GF-D8 (cell line): ENCODE data around the gene NEK11.
"Not testable (repeated sequence)": the region's sequence is repeated elsewhere in the genome, so short reads cannot be mapped to it uniquely, and the experiment has no call there.

Experiments
- DNase-seq: peaks from one replicate; lab custom pipeline; 2025; lab: John Stamatoyannopoulos, UW

The NEK11 gene

GRCh38 chr3:131042271-131042985, 15.8 kb downstream of the NEK11 start:
- DNase-seq: not testable (repeated sequence)

GRCh38 chr3:131047582-131047981, 20.9 kb downstream of the NEK11 start:
- no peak for DNase-seq

GRCh38 chr3:131048030-131048429, 21.4 kb downstream of the NEK11 start:
- no peak for DNase-seq

GRCh38 chr3:131050001-131050400, 23.3 kb downstream of the NEK11 start:
- no peak for DNase-seq

GRCh38 chr3:131053043-131053859, 26.6 kb downstream of the NEK11 start:
- no peak for DNase-seq

GRCh38 chr3:131067983-131068382, 41.3 kb downstream of the NEK11 start:
- no peak for DNase-seq

- DNase-seq: peak; percentile 53
Measured at GRCh38 chr3:131072099-131072559, 45.5 kb downstream of the NEK11 start.

- no peak for DNase-seq
Measured at GRCh38 chr3:131072845-131073244, 46.2 kb downstream of the NEK11 start.

GRCh38 chr3:131075632-131076328, 49.1 kb downstream of the NEK11 start:
- DNase-seq: no peak

- DNase-seq: no peak
Measured at GRCh38 chr3:131077904-131078303, 51.2 kb downstream of the NEK11 start.

- no peak for DNase-seq
Measured at GRCh38 chr3:131079086-131079485, 52.4 kb downstream of the NEK11 start.

GRCh38 chr3:131081224-131081623, 54.5 kb downstream of the NEK11 start:
- DNase-seq: no peak

- no peak for DNase-seq
Measured at GRCh38 chr3:131082246-131082645, 55.6 kb downstream of the NEK11 start.

GRCh38 chr3:131082871-131083863, 56.5 kb downstream of the NEK11 start:
- DNase-seq: no peak

- no peak for DNase-seq
Measured at GRCh38 chr3:131091768-131092167, 65.1 kb downstream of the NEK11 start.

GRCh38 chr3:131107637-131108433, 81.2 kb downstream of the NEK11 start:
- no peak for DNase-seq

GRCh38 chr3:131109156-131109555, 82.5 kb downstream of the NEK11 start:
- peak; percentile 63 for DNase-seq

GRCh38 chr3:131110087-131110486, 83.4 kb downstream of the NEK11 start:
- no peak for DNase-seq

- DNase-seq: no peak
Measured at GRCh38 chr3:131114256-131114655, 87.6 kb downstream of the NEK11 start.

GRCh38 chr3:131125684-131126083, 99.0 kb downstream of the NEK11 start:
- DNase-seq: no peak

- no peak for DNase-seq
Measured at GRCh38 chr3:131140891-131141290, 114.2 kb downstream of the NEK11 start.
